Stimulated activated CD4-positive, alpha-beta T cell treated with anti-CD3 and anti-CD28 coated beads, Interleukin-4, amount 100 ng/mL, for 4 hours (primary cell): ENCODE measurements around the gene A4GALT.

Source experiments
- DNase-seq, 2 experiments: peaks; one replicate each; pipeline ENCODE4 v3.0.0-alpha.2; 2020

The A4GALT gene

GRCh38 chr22:42700901-42701300 lies 19.8 kb downstream of the A4GALT start:
- no peak for DNase-seq

GRCh38 chr22:42700355-42700754 lies 20.3 kb downstream of the A4GALT start:
- no peak for DNase-seq

- DNase-seq, result no peak
These were observed 20.7 kb downstream of the A4GALT start for GRCh38 chr22:42699976-42700352.

GRCh38 chr22:42699281-42699975 lies 21.2 kb downstream of the A4GALT start:
- DNase-seq, result no peak

- no peak for DNase-seq
These were observed 23.1 kb downstream of the A4GALT start for GRCh38 chr22:42697542-42698013.

- DNase-seq, result no peak
These were observed 24.2 kb downstream of the A4GALT start for GRCh38 chr22:42696331-42696967.

- DNase-seq, result no peak
These were observed 25.4 kb downstream of the A4GALT start for GRCh38 chr22:42695294-42695693.

GRCh38 chr22:42693763-42694683 lies 26.6 kb downstream of the A4GALT start:
- DNase-seq, result no peak

- DNase-seq, result no peak
These were observed 27.5 kb downstream of the A4GALT start for GRCh38 chr22:42693055-42693762.

- no peak for DNase-seq
These were observed 28.2 kb downstream of the A4GALT start for GRCh38 chr22:42692239-42693054.

GRCh38 chr22:42691440-42691839 lies 29.2 kb downstream of the A4GALT start:
- DNase-seq, result no peak

GRCh38 chr22:42688241-42689211 lies 32.1 kb downstream of the A4GALT start:
- no peak for DNase-seq

GRCh38 chr22:42686756-42687491 lies 33.7 kb downstream of the A4GALT start:
- no peak for DNase-seq

GRCh38 chr22:42685941-42686653 lies 34.6 kb downstream of the A4GALT start:
- no peak for DNase-seq

- no peak for DNase-seq
These were observed 36.0 kb downstream of the A4GALT start for GRCh38 chr22:42684462-42685195.

GRCh38 chr22:42683578-42684283 lies 36.9 kb downstream of the A4GALT start:
- DNase-seq, result no peak

GRCh38 chr22:42682113-42682851 lies 38.4 kb downstream of the A4GALT start:
- no peak for DNase-seq
